ENCODE data around the gene RPS3.

Gene RPS3

DNA sequence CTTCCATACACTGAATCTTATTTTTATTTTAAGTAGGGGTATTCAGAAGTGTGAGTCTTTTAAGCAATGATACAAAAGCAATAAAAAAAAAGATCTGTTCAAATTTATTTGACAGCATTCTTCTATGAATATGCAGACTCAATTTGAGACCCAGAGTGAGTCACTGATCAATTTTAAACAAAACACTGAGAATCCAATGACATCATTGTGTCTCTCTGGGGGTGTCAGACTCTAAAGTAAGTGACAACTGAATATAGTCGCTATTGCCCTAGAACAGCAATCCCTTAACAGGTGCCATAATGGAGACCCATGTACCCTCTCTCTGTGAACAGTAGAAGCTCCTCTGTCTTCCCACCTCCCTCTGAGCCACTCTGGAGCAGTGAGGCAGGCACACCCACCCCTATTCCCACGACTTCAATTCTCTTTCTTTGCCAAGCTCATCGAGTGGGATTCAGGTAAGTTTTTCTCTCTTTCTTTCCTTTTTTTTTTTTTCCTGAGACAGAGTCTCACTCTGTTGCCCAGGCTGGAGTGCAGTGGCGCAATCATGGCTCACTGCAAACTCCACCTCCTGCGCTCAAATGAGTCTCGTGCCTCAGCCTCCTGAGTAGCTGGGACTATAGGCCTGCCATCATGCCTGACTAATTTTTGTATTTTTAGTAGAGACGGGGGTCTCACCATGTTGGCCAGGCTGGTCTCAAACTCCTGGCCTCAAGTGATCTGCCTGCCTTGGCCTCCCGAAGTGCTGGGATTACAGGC lies 5.1 kb upstream of the RPS3 start:
- TF ChIP-seq LEF1 (IDR thresholded peaks at IDR 0.05; ENCODE audit: borderline replicate concordance), result no peak
- no peak for TF ChIP-seq BHLHE40 (IDR thresholded peaks at IDR 0.05; ENCODE audit: borderline replicate concordance)
- TF ChIP-seq NFRKB (IDR thresholded peaks at IDR 0.05), result no peak
- no peak for TF ChIP-seq FOXM1 (IDR thresholded peaks at IDR 0.05; ENCODE audit: borderline replicate concordance)
- no peak for TF ChIP-seq FOXK2 (IDR thresholded peaks at IDR 0.05)
- TF ChIP-seq SUZ12 (IDR thresholded peaks at IDR 0.05), result no peak
- TF ChIP-seq TARDBP (IDR thresholded peaks at IDR 0.05), result no peak
- no peak for TF ChIP-seq ZNF384 (IDR thresholded peaks at IDR 0.05)
- TF ChIP-seq PKNOX1 (IDR thresholded peaks at IDR 0.05), result no peak
- no peak for TF ChIP-seq HDGF (IDR thresholded peaks at IDR 0.05; ENCODE audit: borderline replicate concordance)
- TF ChIP-seq SP1 (IDR thresholded peaks at IDR 0.05), result no peak
- no peak for TF ChIP-seq L3MBTL2 (conservative IDR thresholded peaks at IDR 0.05)
- no peak for TF ChIP-seq FOXA1 (IDR thresholded peaks at IDR 0.05)
- TF ChIP-seq CTBP1 (IDR thresholded peaks at IDR 0.05; ENCODE audit: borderline replicate concordance), result no peak
- ChIA-PET POLR2A (no interaction called here), CTCF (no interaction called here)
- DNase-seq (ENCODE audit: extremely low spot score), result no peak

GRCh38 chr11:75398906-75399305 lies 412 bp upstream of the RPS3 start:
- ChIA-PET CTCF (interaction anchor here (1.3 kb wide), 1 partner anchor 9 kb away, joined by 3 read pairs; no protein-coding TSS in a partner anchor), POLR2A (interaction anchor here (0.7 kb wide), 1 partner anchor 10 kb away, joined by 3 read pairs; no protein-coding TSS in a partner anchor)
- TF ChIP-seq HDGF (IDR thresholded peaks at IDR 0.05; ENCODE audit: borderline replicate concordance), result no peak
- TF ChIP-seq SP1 (IDR thresholded peaks at IDR 0.05), result no peak
- TF ChIP-seq ELF4 (IDR thresholded peaks at IDR 0.05), result no peak
- TF ChIP-seq ARNT (IDR thresholded peaks at IDR 0.05), result no peak
- TF ChIP-seq PKNOX1 (IDR thresholded peaks at IDR 0.05), result no peak
- no peak for TF ChIP-seq L3MBTL2 (conservative IDR thresholded peaks at IDR 0.05)

GRCh38 chr11:75400146-75400865 lies 988 bp downstream of the RPS3 start:
- TF ChIP-seq ARNT (IDR thresholded peaks at IDR 0.05), result no peak
- TF ChIP-seq FOXK2 (IDR thresholded peaks at IDR 0.05), result no peak
- TF ChIP-seq ZNF384 (IDR thresholded peaks at IDR 0.05), result no peak
- no peak for TF ChIP-seq FOXM1 (IDR thresholded peaks at IDR 0.05; ENCODE audit: borderline replicate concordance)
- TF ChIP-seq L3MBTL2 (conservative IDR thresholded peaks at IDR 0.05), result no peak
- TF ChIP-seq FOXA1 (IDR thresholded peaks at IDR 0.05), result no peak
- no peak for TF ChIP-seq ELF4 (IDR thresholded peaks at IDR 0.05)
- no peak for TF ChIP-seq TARDBP (IDR thresholded peaks at IDR 0.05)
- no peak for TF ChIP-seq SP1 (IDR thresholded peaks at IDR 0.05)
- TF ChIP-seq LEF1 (IDR thresholded peaks at IDR 0.05; ENCODE audit: borderline replicate concordance), result no peak
- TF ChIP-seq HDGF (IDR thresholded peaks at IDR 0.05; ENCODE audit: borderline replicate concordance), result no peak
- no peak for TF ChIP-seq PKNOX1 (IDR thresholded peaks at IDR 0.05)
- TF ChIP-seq CTBP1 (IDR thresholded peaks at IDR 0.05; ENCODE audit: borderline replicate concordance), result no peak
- TF ChIP-seq NFRKB (IDR thresholded peaks at IDR 0.05), result no peak
- TF ChIP-seq SUZ12 (IDR thresholded peaks at IDR 0.05), result no peak
- CTCF ChIA-PET, result interaction anchor here (0.5 to 1.0 kb wide), 2 partner anchors 57 to 125 kb away, joined by 4 to 5 read pairs; partner anchors contain the start of gene GDPD5
- POLR2A ChIA-PET, result interaction anchor here (0.7 to 2.6 kb wide), 13 partner anchors 9 to 160 kb away, joined by 3 to 7 read pairs (median 4); no protein-coding TSS in a partner anchor
- no peak for DNase-seq (ENCODE audit: extremely low spot score)

More at GRCh38 chr11:75398906-75399305, 412 bp upstream of the RPS3 start:
- no peak for DNase-seq (ENCODE audit: extremely low spot score)

- TF ChIP-seq ELF4 (IDR thresholded peaks at IDR 0.05) (no peak), SUZ12 (IDR thresholded peaks at IDR 0.05) (no peak)
- POLR2A ChIA-PET, result interaction anchor here (2.6 kb wide), 1 partner anchor 26 kb away, joined by 7 read pairs; no protein-coding TSS in a partner anchor
- DNase-seq (ENCODE audit: extremely low spot score), result no peak
- CTCF ChIA-PET, result no interaction called here
Measured at GRCh38 chr11:75402002-75402773, 2.9 kb downstream of the RPS3 start.

DNA sequence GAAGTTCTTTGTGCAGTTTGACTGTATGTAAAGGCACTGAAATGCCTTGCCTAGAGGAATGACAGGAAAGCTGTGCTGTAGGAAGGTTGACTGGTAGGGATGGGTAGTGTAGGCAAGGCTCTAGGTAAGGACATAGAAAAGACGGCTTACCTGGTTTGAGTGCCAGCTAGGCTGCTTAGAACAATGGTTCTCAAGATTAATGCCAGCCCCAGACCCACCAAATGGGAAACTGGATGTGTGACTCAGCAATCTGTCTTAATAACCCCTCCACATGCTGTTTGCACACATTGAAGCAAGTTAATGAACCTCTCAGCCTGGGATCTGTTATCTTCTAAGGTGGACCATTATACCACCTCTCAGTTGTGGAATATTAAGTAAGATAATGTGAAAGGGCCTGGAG lies 3.7 kb downstream of the RPS3 start:
- TF ChIP-seq LEF1 (IDR thresholded peaks at IDR 0.05; ENCODE audit: borderline replicate concordance), result no peak
- TF ChIP-seq SP1 (IDR thresholded peaks at IDR 0.05), result no peak
- no peak for TF ChIP-seq FOXK2 (IDR thresholded peaks at IDR 0.05)
- TF ChIP-seq PKNOX1 (IDR thresholded peaks at IDR 0.05), result no peak
- TF ChIP-seq FOXM1 (IDR thresholded peaks at IDR 0.05; ENCODE audit: borderline replicate concordance), result no peak
- TF ChIP-seq CTBP1 (IDR thresholded peaks at IDR 0.05; ENCODE audit: borderline replicate concordance), result no peak
- no peak for TF ChIP-seq BHLHE40 (IDR thresholded peaks at IDR 0.05; ENCODE audit: borderline replicate concordance)
- TF ChIP-seq ZNF384 (IDR thresholded peaks at IDR 0.05), result no peak
- TF ChIP-seq ARNT (IDR thresholded peaks at IDR 0.05), result no peak
- no peak for TF ChIP-seq ELF4 (IDR thresholded peaks at IDR 0.05)
- no peak for TF ChIP-seq HDGF (IDR thresholded peaks at IDR 0.05; ENCODE audit: borderline replicate concordance)
- TF ChIP-seq SUZ12 (IDR thresholded peaks at IDR 0.05), result no peak
- TF ChIP-seq FOXA1 (IDR thresholded peaks at IDR 0.05), result no peak
- TF ChIP-seq TARDBP (IDR thresholded peaks at IDR 0.05), result no peak
- TF ChIP-seq L3MBTL2 (conservative IDR thresholded peaks at IDR 0.05), result no peak
- TF ChIP-seq NFRKB (IDR thresholded peaks at IDR 0.05), result no peak
- POLR2A ChIA-PET, result interaction anchor here (1.0 kb wide), 1 partner anchor 139 kb away, joined by 3 read pairs; no protein-coding TSS in a partner anchor
- CTCF ChIA-PET, result no interaction called here
- DNase-seq (ENCODE audit: extremely low spot score), result no peak

All from HEK293T (cell line).